CD4-positive, alpha-beta T cell treated with Interferon alpha-2 for 1 hour (primary cell): ENCODE measurements around the gene DMXL2.
"Not testable (repeated sequence)": the region's sequence is repeated elsewhere in the genome, so short reads cannot be mapped to it uniquely, and the experiment has no call there.

Experiments
- DNase-seq, 2 donors: peaks; one replicate each; pipeline ENCODE4 v3.0.0-alpha.2; 2020 to 2022

DMXL2 gene

GRCh38 chr15:51568939-51569784, 53.4 kb downstream of the DMXL2 start:
- DNase-seq, result not testable (repeated sequence)

- no peak for DNase-seq
Observed at GRCh38 chr15:51561271-51561670, 61.3 kb downstream of the DMXL2 start.

DNA sequence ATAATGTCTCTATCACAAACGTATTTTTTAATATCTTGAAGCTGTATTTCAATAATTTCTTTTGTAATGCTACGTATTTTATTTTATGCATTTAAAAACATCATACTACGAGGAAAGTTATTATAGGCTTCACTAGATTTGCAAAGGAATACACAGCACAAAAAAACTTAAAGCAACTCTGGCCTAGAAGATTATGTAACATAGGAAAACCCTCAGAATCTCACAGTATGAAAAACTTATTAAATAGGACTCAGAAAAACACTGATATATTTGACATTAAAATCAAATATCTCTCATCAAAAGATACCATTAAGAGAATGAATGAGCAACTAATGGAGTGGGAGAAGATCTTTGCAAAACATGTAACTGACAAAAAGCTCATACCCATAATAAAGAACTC, 63.7 kb downstream of the DMXL2 start:
- no peak for DNase-seq

- DNase-seq, result no peak
Observed at GRCh38 chr15:51558411-51558810, 64.2 kb downstream of the DMXL2 start.

GRCh38 chr15:51550841-51551240, 71.7 kb downstream of the DMXL2 start:
- DNase-seq, result no peak

GRCh38 chr15:51547656-51548055, 74.9 kb downstream of the DMXL2 start:
- DNase-seq, result no peak

- peak in 1 of 2 donors; percentile 0 for DNase-seq
Observed at GRCh38 chr15:51536965-51537574, 85.5 kb downstream of the DMXL2 start.

GRCh38 chr15:51533672-51534398, 88.7 kb downstream of the DMXL2 start:
- DNase-seq, result no peak

DNA sequence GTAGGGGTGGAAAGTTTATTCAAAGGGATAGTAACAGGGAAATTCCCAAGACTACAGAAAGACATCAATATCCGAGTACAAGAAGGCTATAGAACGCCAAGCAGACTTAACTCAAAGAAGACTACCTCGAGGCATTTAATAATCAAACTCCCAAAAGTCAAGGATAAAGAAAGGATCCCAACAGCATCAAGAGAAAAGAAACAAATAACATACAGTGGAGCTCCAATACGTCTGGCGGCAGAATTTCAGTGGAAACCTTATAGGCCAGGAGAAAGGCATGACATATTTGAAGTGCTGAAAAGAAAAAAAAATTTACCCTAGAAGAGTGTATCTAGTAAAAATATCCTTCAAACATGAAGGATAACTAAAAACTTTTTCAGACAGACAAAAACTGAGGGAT, 95.6 kb downstream of the DMXL2 start:
- DNase-seq, result no peak

DNA sequence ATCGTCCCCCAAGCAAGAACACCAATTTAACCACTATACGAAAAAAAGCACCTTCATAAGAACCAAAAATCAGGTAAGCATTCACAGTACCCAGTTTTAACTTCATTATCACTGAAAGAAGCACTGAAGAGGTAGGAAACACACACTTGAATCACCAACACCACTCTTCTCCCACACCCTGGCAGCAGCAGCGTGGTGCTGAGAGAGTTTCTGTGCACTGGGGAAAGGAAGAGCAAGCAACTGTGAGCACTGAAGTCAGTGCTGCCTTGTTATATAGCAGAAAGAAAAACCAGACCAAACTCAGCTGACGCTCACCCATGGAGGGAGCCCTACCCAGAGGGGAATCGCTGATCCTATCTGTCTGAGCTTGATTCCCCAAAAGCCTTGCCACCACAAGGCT, 98.2 kb downstream of the DMXL2 start:
- no peak for DNase-seq

DNA sequence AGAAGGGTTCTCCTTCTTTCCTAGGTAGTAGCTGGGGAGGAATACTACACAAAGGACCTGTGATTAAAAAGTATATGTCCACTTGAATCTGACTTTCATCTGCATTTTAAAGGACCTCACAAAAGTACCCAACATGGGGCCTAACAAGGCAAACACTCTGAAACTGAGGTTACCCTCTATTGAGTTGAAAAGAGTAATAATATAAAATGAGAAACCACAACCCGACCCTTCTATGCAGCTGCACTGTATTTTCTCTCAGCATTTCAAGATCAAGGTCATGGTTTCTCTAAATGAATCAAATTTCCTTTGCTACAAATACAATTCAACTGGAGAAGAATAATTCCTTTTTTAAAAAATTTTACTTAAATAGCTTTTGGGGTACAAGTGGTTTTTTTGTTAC, 106.3 kb downstream of the DMXL2 start:
- no peak for DNase-seq

GRCh38 chr15:51505251-51505650, 117.3 kb downstream of the DMXL2 start:
- no peak for DNase-seq

- DNase-seq, result no peak
Observed at GRCh38 chr15:51503003-51503402, 119.6 kb downstream of the DMXL2 start.

DNA sequence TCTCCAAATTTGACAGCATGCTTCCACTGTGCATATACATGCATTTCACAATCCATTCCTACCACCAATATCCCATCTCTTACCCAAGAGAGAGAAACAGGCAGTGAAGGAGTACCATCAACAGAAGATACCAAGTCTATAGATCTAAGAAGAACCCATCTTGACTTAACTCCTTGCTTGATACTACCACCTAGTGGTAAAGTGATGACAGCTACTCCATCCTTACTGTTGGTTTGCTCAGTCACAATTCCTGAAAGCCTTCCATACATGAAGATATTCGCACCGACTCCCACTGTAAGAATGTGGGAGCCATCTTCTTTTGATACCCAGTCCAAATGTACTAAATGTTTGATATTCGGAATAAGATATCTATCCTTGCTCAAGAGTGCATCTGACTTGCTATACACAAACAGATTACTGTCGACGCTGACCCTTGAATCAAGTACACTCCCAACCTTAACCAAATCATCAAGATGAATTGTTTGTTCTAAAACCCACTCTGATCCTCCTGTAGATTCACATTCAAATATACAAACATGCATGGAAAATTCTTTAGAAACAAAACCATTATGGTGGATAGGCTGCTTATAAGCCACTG, 123.1 kb downstream of the DMXL2 start:
- no peak for DNase-seq

- no peak for DNase-seq
Observed at GRCh38 chr15:51497806-51498205, 124.8 kb downstream of the DMXL2 start.

DNA sequence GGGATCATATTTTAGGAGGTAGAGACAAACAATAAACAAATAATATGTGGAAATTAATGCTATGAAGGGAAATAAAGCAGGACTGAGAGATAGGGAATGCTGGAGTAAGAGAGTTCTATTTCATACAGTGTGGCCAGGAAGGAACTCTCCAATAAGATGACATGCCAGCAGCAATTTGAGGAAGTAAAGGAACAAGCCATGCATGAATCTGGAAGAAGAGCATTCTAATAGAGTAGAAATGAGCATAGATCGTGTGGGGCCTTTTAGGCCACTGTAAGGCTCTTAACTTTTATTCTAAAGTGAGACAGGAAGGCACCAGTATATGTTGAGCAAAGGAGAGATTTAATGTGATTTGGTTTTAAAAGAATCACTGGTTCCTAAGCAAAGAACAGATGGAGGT, 126.3 kb downstream of the DMXL2 start:
- DNase-seq, result no peak

DNA sequence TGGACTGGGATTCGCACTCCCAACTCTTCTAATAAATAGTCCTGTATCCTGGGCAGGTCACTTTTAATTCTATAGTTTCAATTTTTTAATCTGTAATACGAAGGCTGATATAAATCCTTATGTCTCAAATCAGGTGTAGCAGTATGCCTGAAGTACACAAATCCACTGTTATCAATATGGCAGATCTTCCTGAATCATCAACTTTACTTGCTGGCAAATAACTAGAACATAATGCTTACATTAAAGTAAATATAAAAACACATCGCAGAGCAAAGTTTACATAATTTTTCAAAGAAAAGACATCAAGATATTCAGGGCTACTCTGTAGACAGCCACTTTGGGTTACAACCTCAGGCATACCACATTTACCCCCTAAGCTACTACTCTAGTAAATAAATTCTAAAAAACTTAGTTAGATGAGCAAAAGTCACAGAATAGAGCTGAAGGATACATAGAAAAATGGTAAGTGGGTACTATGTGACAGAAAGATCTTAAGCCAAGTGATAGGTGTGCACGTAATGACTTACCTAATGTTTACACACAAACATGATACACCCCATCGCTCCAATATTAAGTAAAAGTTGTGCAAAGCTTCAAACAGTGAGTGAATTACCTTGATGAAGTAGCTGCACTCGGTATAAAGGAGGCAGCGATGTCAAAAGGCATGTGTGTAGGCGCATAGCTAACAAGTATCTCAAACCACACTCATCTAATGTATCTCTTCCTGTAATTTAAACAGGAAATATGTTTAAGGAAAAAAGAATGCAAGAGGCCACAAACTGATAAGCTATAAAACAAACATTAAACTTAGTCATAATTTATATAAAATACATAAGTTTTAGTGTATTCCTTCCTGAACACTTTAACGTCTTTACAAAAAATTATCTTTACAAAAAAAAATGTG, 127.9 kb downstream of the DMXL2 start:
- no peak for DNase-seq

DNA sequence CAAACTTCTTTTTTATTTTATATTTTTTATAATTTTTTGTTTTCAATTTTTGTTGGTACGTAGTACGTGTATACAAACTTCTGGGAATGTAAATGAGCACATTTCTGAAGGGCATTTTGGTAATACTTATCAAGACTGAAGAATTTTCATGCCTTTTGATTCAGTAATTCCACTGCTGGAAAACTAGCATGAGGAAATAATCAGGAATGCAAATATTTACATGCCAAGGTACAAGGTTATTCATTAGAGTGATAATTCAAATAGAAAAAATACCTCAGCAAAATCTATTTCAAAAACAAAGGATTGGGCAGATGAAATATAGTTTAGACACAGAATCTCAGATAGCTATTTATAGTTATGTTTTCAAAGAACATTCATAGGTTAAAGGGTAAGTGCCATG, 128.7 kb downstream of the DMXL2 start:
- no peak for DNase-seq

- DNase-seq, result no peak
Observed at GRCh38 chr15:51492528-51492927, 130.0 kb downstream of the DMXL2 start.

GRCh38 chr15:51491941-51492340, 130.6 kb downstream of the DMXL2 start:
- DNase-seq, result no peak

GRCh38 chr15:51484781-51485180, 137.8 kb downstream of the DMXL2 start:
- DNase-seq, result no peak

GRCh38 chr15:51483985-51484384, 138.6 kb downstream of the DMXL2 start:
- DNase-seq, result no peak
